ENCODE measurements around the gene PROC.
A peak's percentile ranks its signal among the peaks of the same experiment; 100 is the strongest.
"Not testable (repeated sequence)": the region's sequence is repeated elsewhere in the genome, so short reads cannot be mapped to it uniquely, and the experiment has no call there.

The PROC gene

GRCh38 chr2:127405255-127405610 lies 13.0 kb upstream of the PROC start:
- TF ChIP-seq CTCF (IDR thresholded peaks at IDR 0.05): no peak
- no peak for TF ChIP-seq ZFX (IDR thresholded peaks at IDR 0.05; ENCODE audit: borderline replicate concordance)
- H3K27ac ChIP-seq: no peak overlapping the region

DNA sequence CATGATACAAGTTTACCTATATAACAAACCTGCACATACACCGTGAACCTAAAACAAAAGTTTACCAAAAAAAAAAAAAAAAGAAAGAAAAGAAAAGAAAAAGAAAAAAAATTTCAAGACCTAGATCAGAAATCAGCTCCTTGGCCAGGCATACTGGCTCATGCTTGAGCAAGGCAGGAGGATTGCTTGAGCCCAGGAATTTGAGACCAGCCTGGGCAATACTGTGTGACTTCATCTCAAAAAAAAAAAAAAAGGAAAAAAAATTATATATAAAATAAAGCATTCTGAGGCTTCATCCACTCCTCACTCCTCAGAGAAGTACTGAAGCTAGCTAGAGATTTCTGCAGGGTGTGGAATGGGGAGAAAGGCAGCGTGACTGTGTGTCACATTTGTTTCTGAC lies 11.8 kb upstream of the PROC start:
- no peak overlapping the region for H3K27ac ChIP-seq
- no peak for TF ChIP-seq CTCF (IDR thresholded peaks at IDR 0.05)
- TF ChIP-seq ZFX (IDR thresholded peaks at IDR 0.05; ENCODE audit: borderline replicate concordance): no peak

GRCh38 chr2:127407091-127407490 lies 11.1 kb upstream of the PROC start:
- peak overlapping the region; percentile 59 for H3K27ac ChIP-seq
- no peak for TF ChIP-seq ZFX (IDR thresholded peaks at IDR 0.05; ENCODE audit: borderline replicate concordance)
- TF ChIP-seq CTCF (IDR thresholded peaks at IDR 0.05): no peak

GRCh38 chr2:127407661-127408003 lies 10.6 kb upstream of the PROC start:
- no peak for TF ChIP-seq ZFX (IDR thresholded peaks at IDR 0.05; ENCODE audit: borderline replicate concordance)
- no peak for TF ChIP-seq CTCF (IDR thresholded peaks at IDR 0.05)
- peak overlapping the region; percentile 59 for H3K27ac ChIP-seq

DNA sequence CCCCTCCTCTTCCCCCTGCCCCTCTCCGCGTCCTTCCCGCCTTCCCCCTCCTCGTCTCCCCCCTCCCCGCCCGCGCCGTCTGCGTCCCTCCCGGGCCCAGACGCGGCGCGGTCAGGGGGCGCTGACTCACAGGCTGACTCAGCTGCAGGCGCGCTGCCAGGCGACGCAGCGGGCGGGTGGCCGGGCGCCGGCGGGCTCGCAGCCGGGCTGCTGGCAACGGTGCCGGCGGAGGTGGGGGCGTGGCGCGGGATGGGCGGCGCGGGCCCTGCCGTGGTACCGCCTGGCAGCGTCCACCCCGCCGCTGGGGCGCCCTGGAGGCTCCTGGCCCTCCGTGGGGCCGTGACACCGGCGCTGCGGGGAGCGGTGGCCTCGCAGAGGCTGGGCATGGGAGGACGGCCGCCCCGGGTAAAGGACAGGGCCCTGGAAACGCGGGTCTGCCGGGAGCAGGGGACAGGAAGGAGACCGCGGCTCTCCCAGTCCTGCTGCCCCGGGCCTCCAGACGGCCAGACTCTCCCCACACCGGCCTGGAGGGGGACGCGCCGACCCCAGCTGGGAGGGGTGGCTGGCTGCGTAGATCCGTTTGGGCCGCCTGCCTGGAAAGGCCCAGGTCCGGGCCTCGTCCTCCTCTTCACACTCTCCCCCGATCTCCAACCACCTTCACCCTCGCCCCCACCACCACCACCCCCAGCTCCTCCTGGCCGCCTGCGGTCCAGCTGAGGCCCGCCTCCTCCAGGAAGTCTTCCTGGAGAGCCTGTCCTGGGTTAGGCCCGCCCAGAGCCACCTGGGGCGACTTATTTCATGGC lies 10.0 kb upstream of the PROC start:
- H3K27ac ChIP-seq: peak overlapping the region; percentile 59
- TF ChIP-seq ZFX (IDR thresholded peaks at IDR 0.05; ENCODE audit: borderline replicate concordance): no peak
- TF ChIP-seq CTCF (IDR thresholded peaks at IDR 0.05): no peak

GRCh38 chr2:127408807-127409099 lies 9.5 kb upstream of the PROC start:
- H3K27ac ChIP-seq: peak overlapping the region; percentile 59

DNA sequence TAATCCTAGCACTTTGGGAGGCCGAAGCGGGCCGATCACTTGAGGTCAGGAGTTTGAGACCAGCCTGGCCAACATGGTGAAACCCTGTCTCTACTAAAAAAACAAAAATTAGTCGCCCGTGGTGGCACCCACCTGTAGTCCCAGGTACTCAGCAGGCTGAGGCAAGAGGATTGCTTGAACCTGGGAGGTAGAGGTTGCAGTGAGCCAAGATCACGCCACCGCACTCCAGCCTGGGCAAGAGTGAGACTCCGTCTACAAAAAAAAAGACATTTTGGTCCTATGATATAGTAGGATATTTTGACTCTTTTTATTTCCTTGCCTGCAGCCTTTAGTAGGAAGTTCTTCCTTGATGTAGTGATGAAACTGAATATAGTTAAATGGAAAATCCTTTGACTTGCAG lies 8.5 kb upstream of the PROC start:
- not testable (repeated sequence) for H3K27ac ChIP-seq

More at GRCh38 chr2:127408807-127409099, 9.5 kb upstream of the PROC start:
- TF ChIP-seq ZFX (IDR thresholded peaks at IDR 0.05; ENCODE audit: borderline replicate concordance): no peak
- TF ChIP-seq CTCF (IDR thresholded peaks at IDR 0.05): no peak

All from 22Rv1 (cell line).